GM18520 (cell line): ENCODE results near the gene FAM90A26.
"Not testable (repeated sequence)": the region's sequence is repeated elsewhere in the genome, so short reads cannot be mapped to it uniquely, and the experiment has no call there.

Experiments used
- ATAC-seq: cut with Tn5 transposase; IDR thresholded peaks from one replicate; pipeline ENCODE4 v1.9.1; 2021; ENCODE audit not compliant: unreplicated experiment

The FAM90A26 gene, protein sequence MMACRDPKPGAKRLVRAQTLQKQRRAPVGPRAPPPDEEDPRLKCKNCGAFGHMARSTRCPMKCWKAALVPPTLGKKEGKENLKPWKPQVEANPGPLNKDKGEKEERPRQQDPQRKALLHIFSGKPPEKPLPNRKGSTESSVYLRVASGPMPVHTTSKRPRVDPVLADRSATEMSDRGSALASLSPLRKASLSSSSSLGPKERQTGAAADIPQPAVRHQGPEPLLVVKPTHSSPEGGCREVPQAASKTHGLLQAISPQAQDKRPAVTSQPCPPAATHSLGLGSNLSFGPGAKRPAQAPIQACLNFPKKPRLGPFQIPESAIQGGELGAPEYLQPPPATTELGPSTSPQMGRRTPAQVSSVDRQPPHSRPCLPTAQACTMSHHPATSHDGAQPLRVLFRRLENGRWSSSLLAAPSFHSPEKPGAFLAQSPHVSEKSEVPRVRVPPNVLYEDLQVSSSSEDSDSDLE

DNA sequence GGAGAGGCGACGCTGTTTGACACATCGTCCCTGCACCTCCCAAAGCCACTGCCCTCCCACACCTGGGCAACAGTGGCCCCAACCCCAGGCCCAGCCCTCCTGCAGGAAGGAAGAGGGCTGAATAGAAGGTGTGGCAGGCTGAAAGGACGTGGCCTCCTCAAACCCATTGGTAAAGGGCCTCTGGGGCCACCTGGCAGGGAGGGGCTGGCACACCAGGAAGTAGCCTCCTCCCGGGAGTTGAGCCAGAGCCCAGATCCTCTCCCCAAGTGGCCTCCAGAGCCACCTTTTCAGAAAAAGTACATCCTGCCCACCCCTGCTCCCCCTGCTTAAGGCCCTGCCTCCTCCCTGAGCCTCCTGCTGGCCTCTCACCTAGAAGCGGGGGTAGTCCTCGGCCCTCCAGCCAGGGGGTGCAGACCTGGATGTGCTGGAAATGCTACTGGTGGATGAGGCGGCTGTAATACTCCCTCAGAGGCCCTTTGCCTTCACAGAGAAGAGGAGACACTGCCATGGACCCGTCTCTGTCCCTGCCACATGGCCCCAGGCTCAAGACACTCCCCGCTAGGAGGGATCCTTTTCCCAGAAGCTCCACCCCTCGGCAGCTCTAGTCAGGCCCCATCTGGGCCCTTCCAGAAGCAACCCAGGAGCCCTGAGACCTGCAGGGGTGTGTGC, at the start of gene FAM90A26:
Gene FAM90A26 (plus strand): TSS at position 619 of the 669 bp plus-strand sequence. CDS start 2,764 bp downstream, outside the sequence.
- ATAC-seq = not testable (repeated sequence)

DNA sequence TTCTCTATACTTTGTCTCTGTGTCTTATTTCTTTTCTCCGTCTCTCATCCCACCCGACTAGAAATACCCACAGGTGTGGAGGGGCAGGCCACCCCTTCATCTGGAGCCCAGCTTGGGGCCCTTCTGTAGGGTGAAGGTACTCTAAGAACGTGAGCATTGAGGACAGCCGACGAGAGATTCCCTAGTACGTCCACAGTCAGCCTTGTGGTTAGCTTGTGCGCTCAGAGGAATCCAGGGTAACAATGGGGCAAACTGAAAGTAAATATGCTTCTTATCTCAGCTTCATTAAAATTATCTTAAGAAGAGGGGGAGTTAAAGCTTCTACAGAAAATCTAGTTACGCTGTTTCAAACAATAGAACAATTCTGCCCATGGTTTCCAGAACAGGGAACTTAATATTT, 47.5 kb upstream of the FAM90A26 start:
- ATAC-seq = not testable (repeated sequence)

DNA sequence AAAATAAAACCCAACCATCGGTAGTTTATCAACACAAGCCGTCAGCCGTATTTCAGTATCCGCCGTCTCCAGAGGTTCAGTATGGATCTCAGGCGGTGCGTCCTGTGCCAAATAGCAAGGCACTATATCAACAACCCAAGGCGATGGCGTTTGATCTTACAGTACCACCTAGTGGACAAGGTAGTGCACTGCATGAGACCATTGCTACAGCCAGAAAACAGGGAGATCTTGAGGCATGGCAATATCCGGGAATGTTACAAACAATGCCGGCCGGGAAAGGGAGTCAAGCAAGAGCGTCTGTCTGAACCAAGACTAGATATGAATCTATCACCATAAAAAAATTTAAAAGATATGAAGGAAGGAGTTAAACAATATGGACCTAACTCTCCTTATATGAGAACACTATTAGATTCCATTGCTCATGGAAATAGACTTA, 46.6 kb upstream of the FAM90A26 start:
- not testable (repeated sequence) for ATAC-seq

DNA sequence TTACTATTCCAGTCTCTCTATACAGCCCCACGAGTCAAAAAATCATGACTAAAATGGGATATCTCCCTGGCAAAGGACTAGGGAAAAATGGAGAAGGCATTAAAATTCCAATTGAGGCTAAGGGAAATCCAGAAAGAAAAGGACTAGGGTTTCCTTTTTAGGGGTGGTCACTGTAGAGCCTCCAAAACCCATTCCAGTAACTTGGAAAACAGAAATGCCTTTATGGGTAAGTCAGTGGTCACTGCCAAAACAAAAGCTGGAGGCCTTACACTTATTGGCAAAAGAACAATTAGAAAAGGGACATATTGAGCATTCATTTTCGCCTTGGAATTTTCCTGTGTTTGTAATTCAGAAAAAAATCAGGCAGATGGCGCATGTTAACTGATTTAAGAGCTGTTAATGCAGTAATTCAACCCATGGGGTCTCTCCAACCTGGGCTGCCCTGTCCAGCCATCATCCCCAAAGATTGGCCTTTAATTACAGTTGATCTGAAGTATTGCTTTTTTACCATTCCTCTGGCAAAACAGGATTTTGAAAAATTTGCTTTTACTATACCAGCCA, 44.5 kb upstream of the FAM90A26 start:
- not testable (repeated sequence) for ATAC-seq

DNA sequence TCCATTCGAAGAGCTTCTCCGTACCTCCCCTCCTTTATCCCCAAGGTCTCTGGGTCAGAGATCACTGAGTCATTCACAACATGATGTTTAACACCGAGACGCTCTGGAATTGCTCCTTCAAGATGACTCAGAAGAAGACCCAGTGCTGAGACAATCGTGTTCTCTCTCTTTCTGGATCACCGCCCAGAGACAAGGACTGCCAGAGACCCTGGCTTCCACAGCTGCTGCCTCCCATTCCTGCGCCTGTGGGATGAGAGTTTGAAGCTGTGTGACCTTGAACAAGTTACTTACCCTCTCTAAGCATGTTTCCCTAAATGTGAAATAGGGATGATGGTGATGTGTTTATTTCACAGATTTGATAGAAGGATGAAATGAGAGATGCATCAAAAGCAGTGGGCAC, 38.8 kb upstream of the FAM90A26 start:
- ATAC-seq = not testable (repeated sequence)

DNA sequence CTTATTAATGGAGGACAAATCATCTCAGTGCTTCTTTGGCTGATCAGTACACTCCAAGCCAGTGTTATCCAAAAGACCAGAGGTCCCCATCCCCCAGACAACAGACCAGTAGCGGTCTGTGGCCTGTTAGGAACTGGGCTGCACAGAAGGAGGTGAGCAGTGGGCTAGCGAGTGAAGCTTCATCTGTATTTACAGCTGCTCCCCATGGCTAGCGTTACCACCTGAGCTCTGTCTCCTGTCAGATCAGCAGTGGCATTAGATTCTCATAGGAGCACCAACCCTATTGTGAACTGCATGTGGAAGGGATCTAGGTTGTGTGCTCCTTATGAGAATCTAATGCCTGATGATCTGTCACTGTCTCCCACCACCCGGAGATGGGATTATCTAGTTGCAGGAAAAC, 37.4 kb upstream of the FAM90A26 start:
- not testable (repeated sequence) for ATAC-seq

DNA sequence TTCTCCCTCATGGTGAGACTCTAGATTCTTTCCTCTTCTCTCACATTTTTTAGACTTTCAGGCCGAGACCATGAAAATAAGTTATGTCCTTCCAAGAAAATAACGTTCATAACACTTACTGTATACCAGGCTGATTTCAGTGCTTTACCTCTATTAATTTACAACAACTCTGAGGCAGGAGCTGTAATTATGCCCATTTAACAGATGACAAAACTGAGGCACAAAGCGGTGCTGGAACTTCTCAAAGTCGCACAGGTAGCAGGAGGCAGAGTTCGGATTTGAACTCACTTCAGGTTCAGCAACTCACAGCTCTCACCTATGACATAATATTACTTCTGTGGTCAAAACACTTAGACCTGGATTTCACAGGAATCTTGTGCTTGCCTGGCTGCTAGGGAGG, 36.2 kb upstream of the FAM90A26 start:
- ATAC-seq = not testable (repeated sequence)

DNA sequence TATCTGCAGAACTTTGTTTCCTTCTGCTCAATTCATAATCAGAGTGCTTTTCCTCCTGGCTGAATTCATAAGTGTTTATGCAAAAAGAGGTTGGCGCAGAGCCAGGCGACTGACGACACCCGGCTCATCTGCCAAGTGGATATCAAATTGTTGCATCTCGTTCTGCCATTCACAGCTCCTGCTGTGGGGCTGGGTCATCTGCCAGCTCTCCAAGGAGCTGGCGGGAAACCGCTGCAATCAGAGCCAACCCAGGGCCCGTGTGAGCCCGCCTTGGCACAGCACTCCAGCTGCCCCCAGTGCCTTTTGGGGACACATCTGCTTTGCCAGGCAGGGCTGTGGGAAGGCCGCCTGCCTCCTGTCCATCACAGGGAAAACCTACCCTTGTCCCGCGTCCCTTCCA, 35.7 kb upstream of the FAM90A26 start:
- not testable (repeated sequence) for ATAC-seq

DNA sequence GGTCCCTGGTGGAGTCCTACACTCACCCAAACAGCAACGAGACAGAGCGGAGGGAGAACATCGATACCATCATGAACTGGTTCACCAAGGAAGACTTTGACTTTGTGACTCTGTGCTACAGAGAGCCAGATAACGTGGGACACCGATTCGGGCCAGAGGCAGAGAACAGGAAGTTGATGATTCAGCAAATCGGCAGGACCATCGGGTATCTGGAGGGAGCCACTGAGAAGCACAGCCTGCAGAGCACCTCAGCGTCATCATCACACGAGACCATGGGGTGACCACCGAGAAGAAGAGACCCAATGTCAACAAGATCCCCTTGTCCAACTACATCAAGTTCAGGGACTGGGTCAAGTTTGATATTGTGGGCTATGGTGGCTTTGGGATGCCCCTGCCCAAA, 29.2 kb upstream of the FAM90A26 start:
- ATAC-seq = not testable (repeated sequence)

DNA sequence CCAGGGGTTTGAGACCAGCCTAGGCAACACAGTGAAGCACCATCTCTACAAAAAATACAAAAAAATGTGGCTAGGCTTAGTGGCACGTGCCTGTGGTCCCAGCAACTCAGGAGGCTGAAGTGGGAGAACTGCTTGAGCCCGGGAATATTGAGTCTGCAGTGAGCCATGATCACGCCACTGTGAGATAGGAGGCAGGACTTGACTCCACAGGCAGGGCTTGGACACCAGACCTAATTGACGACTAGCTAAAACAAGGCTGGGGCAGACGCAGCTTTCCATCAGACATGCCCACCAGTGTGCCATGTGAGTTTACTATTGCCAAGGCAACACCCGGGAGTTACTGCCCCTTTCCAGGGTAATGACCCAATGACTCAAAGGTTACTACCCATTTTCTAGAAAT, 27.4 kb upstream of the FAM90A26 start:
- ATAC-seq = not testable (repeated sequence)

DNA sequence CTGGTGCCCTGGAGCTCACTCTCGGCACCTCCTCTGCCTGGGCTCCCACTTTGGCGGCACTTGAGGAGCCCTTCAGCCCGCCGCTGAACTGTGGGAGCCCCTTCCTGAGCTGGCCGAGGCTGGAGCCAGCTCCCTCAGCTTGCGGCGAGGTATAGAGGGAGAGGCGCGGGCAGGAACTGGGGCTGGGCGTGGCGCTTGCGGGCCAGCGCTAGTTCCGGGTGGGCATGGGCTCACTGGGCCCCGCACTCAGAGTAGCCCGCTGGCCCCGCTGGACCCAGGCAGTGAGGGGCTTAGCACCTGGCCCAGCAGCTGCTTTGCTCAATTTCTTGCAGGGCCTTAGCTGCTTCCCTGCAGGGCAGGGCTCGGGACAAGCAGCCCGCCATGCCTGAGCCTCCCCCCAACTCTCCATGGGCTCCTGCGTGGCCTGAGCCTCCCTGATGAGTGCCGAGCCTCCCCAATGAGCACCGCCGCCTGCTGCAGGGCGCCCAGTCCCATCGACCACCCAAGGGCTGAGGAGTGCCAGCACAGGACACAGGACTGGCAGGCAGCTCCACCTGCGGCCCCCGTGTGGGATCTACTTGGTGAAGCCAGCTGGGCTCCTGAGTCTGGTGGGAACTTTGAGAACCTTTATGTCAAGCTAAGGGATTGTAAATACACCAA, 26.7 kb upstream of the FAM90A26 start:
- ATAC-seq = no peak

DNA sequence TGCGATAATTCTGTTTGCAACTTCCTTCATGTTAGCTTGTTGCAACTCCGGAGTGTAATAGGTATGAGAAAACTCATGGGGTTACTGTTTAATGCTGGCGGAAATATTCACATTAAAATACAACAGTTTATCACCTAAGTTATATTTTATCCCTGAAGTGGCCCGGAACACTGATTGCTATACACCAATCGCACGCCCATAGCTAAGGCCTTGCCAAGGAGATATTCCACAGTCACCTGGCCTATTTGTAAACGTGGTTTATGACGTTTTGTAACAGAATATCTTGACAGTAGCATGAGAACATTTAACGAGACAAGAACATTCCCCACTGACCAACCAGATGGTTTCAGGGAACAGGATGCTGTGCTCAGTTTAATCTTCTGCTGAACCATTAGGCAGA, 23.2 kb upstream of the FAM90A26 start:
- ATAC-seq = no peak

DNA sequence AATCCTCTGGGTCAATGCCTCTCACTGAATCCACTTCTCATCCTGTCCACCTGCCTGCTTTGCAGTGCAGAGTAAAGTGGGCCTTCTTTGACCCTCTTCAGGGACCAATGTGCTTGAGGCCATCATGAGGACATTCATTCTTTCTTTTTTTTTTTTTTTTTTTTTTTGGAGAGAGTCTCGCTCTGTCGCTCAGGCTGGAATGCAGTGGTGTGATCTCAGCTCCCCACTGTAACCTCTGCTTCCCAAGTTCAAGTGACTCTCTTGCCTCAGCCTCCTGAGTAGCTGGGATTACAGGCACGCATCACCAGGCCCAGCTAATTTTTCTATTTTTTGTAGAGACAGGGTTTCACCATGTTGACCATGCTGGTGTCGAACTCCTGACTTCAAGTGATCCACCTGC, 22.8 kb upstream of the FAM90A26 start:
- not testable (repeated sequence) for ATAC-seq

DNA sequence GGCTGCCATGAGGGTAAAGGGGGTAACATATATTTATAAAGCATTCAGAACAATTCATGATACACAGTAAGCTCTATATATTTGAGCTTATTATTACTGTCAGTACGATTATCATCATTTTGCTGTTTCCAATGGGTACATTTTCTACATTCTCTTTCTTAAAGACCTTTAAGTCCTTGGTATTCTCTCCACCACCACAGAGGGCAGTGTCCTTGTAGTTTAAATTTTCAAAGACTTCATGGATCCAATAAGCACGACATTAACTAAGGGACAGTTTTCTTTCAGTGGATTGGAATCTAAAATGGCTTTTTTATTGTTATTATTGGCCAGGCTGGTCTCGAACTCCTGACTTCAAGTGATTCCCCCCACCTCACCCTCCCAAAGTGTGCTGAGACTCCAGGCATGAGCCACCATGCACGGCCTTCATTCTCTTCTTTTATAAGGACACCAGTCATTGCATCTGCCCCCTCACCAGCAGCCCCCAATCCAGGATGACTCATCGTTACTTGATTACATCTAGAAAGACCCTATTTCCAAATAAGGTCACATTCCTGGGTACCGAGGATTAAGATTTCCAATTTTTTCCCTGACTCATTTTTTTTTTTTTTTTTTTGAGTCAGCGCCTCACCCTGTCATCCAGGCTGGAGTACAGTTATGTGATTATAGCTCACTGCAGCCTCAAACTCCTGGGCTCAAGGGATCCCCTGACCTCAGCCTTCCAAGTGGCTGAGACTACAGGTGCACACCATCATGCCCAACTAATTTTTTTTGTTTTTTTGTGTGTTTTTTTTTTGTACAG, 21.4 kb upstream of the FAM90A26 start:
- ATAC-seq = not testable (repeated sequence)

DNA sequence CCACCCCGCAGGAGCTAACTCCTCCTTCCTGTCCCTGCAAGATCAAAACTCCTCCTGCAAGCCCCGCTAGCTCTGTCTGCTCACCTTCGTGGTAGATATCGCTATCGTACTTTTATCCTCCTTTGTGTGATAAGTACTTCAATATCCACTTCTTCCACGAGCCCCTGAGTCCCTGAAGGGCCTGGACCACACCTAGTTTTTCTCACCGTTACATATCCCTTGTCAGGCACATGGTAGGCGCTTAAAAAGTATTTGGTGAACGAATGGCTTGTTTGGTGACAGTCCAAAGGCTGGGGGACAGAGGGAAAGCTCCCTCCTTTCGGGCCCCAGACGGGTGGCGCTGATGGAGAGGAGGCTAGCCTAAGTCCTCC, 18.4 kb upstream of the FAM90A26 start:
- ATAC-seq = not testable (repeated sequence)

DNA sequence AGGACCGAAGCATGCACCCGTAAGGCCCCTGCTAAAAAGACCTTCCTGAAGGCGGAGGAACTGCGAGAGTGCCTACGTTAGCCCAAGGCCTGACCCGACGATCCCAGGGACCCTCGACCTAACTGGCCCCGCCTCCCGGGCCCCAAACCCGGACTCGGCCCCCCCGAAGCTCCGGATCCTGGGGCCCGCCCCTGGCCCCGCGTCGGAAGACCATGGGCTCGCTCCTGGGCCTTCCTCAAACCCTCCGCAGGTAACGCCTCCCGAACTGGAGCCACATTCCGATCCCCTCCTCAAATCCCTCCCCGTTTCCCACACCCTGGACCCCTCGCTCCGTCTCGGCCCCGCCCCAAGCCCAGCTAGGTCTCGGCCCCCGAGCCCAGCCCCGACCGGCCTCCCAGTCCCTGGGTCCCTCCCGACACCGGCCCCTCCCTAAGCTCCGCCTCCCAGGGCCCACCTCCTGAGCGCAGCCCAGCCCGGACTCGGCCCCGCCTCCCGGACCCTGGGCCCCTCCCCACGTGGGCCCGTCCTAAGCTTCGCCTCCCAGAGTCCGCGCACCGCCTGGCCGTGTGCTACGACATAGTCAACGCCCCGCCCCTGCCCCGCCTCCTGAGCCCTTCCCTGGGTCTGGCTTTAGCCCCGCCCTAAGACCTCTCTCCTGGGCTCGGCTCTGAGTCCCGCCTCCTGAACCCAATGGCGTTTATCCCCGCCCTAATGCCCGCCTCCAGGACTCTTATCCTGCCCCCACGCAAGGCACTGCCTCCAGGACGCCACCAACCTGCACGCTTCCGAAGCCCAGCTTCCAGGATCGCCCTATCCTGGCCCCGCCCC, 17.8 kb upstream of the FAM90A26 start:
- ATAC-seq = peak; percentile 40

DNA sequence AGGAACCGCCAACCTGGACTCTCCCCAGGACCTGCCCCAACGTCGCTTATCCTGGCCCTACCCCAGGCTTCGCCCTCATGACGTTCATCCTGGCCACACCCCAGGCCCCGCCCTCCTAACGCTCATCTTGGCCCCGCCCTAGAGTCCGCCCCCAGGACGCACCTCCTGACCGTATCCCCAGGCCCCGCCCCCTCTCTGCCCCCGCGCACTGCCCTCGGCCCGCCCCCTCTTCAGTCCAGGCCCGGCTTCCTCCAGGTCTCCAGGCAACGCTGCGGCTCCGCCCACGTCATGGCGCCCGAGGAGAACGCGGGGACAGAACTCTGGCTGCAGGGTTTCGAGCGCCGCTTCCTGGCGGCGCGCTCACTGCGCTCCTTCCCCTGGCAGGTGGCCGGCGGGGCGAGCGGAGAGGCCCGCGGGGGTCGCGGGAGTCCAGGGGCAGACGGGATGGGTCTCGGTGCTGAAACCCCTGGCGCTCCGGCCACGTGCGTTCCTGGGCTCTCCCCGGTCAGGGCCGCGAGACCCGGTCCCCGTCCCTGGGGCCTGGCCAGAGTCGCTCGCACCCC, 17.1 kb upstream of the FAM90A26 start:
- peak; percentile 65 for ATAC-seq

DNA sequence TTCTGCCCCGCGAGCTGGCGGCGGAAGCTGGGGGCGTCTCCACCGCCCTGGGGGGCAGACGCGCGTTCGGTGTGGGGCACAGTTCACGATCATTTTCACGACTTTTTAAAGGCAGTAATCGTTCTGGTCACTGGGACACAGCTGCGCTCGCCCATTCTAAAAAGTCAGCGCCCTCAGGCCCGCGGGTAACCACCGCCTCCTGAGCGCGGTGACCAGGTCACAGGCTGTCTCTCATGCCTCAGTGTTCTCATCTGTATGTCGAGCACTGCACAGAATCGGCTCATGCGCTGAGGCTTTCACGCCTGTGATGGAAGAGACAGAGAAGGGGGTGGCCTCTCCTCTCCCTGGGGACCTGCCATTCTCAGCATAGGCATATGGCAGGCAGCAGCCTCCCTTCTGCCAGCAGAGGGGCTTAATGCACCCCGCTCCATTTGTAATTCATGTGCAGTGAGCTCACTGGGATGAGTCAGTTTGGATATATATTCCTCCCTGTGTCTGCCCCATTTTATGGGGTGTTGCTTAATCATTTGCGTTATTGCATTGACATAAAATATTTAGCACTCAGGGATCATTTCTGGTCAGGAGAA, 16.5 kb upstream of the FAM90A26 start:
- not testable (repeated sequence) for ATAC-seq
